Spleen (tissue), 7 donors: ENCODE data around the gene APCDD1L.

ENCODE experiments used
- POLR2A ChIP-seq, 3 donors: fragments of 450-650 bp; IDR thresholded peaks; one replicate each; pipeline ENCODE4 v1.5.1; 2017; ENCODE audit warnings: antibody characterized with exemption in 3 of 3, mild to moderate bottlenecking in 1 of 3
- TF ChIP-seq, protein P1 (sequence below), 11 experiments: fragments of 200-600 bp in 7 of 11; fragments of 450-650 bp in 4 of 11; sonication (generic) in 4 of 11; IDR thresholded peaks in 8 of 11; conservative IDR thresholded peaks in 3 of 11; 1 replicate in 7 of 11; 2 replicates in 4 of 11; pipeline versions ENCODE4 v1.4.0 to v1.8.0; 2016 to 2021; ENCODE audit warnings: antibody characterized with exemption in 11 of 11, inconsistent platforms in 4 of 11, mild to moderate bottlenecking in 1 of 11
- donor health status: DM: no; HTN: no; CAD: no; lungs with moderate emphysema.
- donor health status: DM: no; HTN: no; CAD: no.
- donor health status: DM: no; HTN: no; CAD: no.

DNA sequence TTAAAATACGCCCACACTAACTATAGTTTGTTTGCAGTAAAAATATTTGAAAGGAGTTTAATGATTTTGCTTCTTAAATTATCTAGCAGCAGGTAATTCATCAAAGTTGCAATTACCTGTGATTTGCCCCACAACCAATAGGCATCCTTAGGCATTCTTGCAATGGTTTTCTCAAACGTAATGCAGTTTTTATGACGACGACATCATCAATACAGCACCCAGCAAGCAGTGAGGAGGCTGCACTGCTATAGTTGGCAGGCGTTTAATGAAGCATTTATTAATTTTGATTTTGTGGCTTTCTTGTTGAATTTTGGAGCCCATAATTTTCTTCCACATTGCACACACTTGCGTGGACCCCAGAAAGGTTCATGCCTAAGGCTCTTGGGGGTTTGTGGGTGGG, 28.1 kb upstream of the APCDD1L start:
- TF ChIP-seq, protein P1, sequence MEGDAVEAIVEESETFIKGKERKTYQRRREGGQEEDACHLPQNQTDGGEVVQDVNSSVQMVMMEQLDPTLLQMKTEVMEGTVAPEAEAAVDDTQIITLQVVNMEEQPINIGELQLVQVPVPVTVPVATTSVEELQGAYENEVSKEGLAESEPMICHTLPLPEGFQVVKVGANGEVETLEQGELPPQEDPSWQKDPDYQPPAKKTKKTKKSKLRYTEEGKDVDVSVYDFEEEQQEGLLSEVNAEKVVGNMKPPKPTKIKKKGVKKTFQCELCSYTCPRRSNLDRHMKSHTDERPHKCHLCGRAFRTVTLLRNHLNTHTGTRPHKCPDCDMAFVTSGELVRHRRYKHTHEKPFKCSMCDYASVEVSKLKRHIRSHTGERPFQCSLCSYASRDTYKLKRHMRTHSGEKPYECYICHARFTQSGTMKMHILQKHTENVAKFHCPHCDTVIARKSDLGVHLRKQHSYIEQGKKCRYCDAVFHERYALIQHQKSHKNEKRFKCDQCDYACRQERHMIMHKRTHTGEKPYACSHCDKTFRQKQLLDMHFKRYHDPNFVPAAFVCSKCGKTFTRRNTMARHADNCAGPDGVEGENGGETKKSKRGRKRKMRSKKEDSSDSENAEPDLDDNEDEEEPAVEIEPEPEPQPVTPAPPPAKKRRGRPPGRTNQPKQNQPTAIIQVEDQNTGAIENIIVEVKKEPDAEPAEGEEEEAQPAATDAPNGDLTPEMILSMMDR (IDR thresholded peaks at IDR 0.05 in 8 of 11, conservative IDR thresholded peaks at IDR 0.05 in 3 of 11): no peak
- no peak for TF ChIP-seq POLR2A (IDR thresholded peaks at IDR 0.05)
